SK-N-SH (cell line): Measurements from ENCODE around the gene TRIM5.

ENCODE experiments used
- CHD2 ChIP-seq: fragments of 150-350 bp; IDR thresholded peaks from 2 replicates; pipeline ENCODE4 v1.6.1; 2018; ENCODE audit warnings: low read length; ENCODE audit not compliant: partially characterized antibody
- EP300 ChIP-seq, 2 experiments: IDR thresholded peaks; 2 replicates each; pipeline versions ENCODE4 v1.4.0 to v1.6.1; 2012; ENCODE audit warnings: borderline replicate concordance in 1 of 2, low read depth in 1 of 2, low read length in 1 of 2
- FOSL2 ChIP-seq: IDR thresholded peaks from 2 replicates; pipeline ENCODE4 v1.4.0; 2012; ENCODE audit warnings: low read depth, mild to moderate bottlenecking, moderate library complexity, borderline replicate concordance
- FOXJ3 ChIP-seq: sonication (generic); formaldehyde crosslinking; IDR thresholded peaks from 2 replicates; pipeline ENCODE4 v1.5.1; 2020; ENCODE audit warnings: mild to moderate bottlenecking, missing genetic modification reagents
- FOXM1 ChIP-seq: IDR thresholded peaks from 2 replicates; pipeline ENCODE4 v1.4.0; 2012; ENCODE audit warnings: low read depth, mild to moderate bottlenecking
- MAX ChIP-seq: IDR thresholded peaks from 2 replicates; pipeline ENCODE4 v1.4.0; 2012; ENCODE audit warnings: low read depth
- MXI1 ChIP-seq: IDR thresholded peaks from 2 replicates; pipeline ENCODE4 v1.6.1; 2012; ENCODE audit warnings: mild to moderate bottlenecking, low read depth, low read length, improper control_type of control experiment
- POLR2AphosphoS5 ChIP-seq: IDR thresholded peaks from 2 replicates; pipeline ENCODE4 v1.6.1; 2012; ENCODE audit warnings: low read depth, low read length
- RAD21 ChIP-seq: IDR thresholded peaks from 2 replicates; pipeline ENCODE4 v1.6.1; 2012; ENCODE audit warnings: mild to moderate bottlenecking, low read length
- RFX5 ChIP-seq: IDR thresholded peaks from 2 replicates; pipeline ENCODE4 v1.6.1; 2012; ENCODE audit warnings: mild to moderate bottlenecking, improper control_type of control experiment, low read length
- SMC3 ChIP-seq: IDR thresholded peaks from 2 replicates; pipeline ENCODE4 v1.6.1; 2012; ENCODE audit warnings: low read depth, low read length, improper control_type of control experiment
- TAF1 ChIP-seq: IDR thresholded peaks from 2 replicates; pipeline ENCODE4 v1.6.1; 2012; ENCODE audit warnings: low read depth, mild to moderate bottlenecking, low read length, moderate library complexity, borderline replicate concordance
- YY1 ChIP-seq: IDR thresholded peaks from 2 replicates; pipeline ENCODE4 v1.4.0; 2012; ENCODE audit warnings: low read depth, mild to moderate bottlenecking
- TF ChIP-seq, protein P1 (sequence below): fragments of 200-600 bp; sonication (generic); IDR thresholded peaks from 2 replicates; pipeline ENCODE4 v1.6.1; 2017; ENCODE audit warnings: antibody characterized with exemption, mild to moderate bottlenecking, moderate library complexity

GRCh38 chr11:5618807-5619206 is 66.1 kb downstream of the TRIM5 start:
- no peak for TF ChIP-seq MAX
- no peak for TF ChIP-seq MXI1
- TF ChIP-seq, protein P1, sequence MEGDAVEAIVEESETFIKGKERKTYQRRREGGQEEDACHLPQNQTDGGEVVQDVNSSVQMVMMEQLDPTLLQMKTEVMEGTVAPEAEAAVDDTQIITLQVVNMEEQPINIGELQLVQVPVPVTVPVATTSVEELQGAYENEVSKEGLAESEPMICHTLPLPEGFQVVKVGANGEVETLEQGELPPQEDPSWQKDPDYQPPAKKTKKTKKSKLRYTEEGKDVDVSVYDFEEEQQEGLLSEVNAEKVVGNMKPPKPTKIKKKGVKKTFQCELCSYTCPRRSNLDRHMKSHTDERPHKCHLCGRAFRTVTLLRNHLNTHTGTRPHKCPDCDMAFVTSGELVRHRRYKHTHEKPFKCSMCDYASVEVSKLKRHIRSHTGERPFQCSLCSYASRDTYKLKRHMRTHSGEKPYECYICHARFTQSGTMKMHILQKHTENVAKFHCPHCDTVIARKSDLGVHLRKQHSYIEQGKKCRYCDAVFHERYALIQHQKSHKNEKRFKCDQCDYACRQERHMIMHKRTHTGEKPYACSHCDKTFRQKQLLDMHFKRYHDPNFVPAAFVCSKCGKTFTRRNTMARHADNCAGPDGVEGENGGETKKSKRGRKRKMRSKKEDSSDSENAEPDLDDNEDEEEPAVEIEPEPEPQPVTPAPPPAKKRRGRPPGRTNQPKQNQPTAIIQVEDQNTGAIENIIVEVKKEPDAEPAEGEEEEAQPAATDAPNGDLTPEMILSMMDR = no peak
- no peak for TF ChIP-seq RAD21
- no peak for TF ChIP-seq RFX5
- no peak for TF ChIP-seq FOXJ3 (CRISPR knock-in tag)
- no peak for TF ChIP-seq EP300 (IDR thresholded peaks at IDR 0.05; ENCODE audit: borderline replicate concordance in 1 of 2, low read depth in 1 of 2, low read length in 1 of 2)
- no peak for TF ChIP-seq TAF1
- no peak for TF ChIP-seq CHD2
- TF ChIP-seq FOXM1 = no peak
- TF ChIP-seq FOSL2 = no peak
- TF ChIP-seq YY1 = no peak
- no peak for TF ChIP-seq SMC3
- no peak for TF ChIP-seq POLR2AphosphoS5
